ENCODE data around the gene YLPM1. TPM values are rescaled to one million over a fixed set of nuclear protein-coding genes. Genes with fewer than 3 reads are reported as not detected.

The YLPM1 gene
- total RNA-seq, 2 donors from 2014 or later: 30.0 to 47.7 TPM

- Histone ChIP-seq H3K27me3 (no peaks in the 10 kb centered on the region), H3K4me1 (no peaks in the 10 kb centered on the region), H3K36me3 (replicated peaks in 1 of 2; ENCODE audit: insufficient read depth in 1 of 2, low read depth in 2 of 2) (peaks cover 0 to 17% of the 10 kb centered on the region in 2 donors), H3K9me3 (no peaks in the 10 kb centered on the region), H3K27ac (no peak overlapping the region), H3K4me3 (no peak overlapping the region)
- WGBS, 2 donors: 76 to 89% methylated on average over 2 of the region's 2 CpGs
- intact Hi-C loops (cut with DNase I): no loop called here
- ATAC-seq (no peak), DNase-seq (no peak)
- TF ChIP-seq CTCF (IDR thresholded peaks at IDR 0.05): no peak
- no peak for TF ChIP-seq POLR2A (IDR thresholded peaks at IDR 0.05)
Measured at GRCh38 chr14:74824997-74825396, 61.9 kb downstream of the YLPM1 start.

- no peaks in the 10 kb centered on the region for H3K27me3 ChIP-seq
- H3K4me3 ChIP-seq: no peak overlapping the region
- DNase-seq (no peak), ATAC-seq (no peak)
- no peak overlapping the region for H3K27ac ChIP-seq
- no peak for TF ChIP-seq POLR2A (IDR thresholded peaks at IDR 0.05)
- TF ChIP-seq CTCF (IDR thresholded peaks at IDR 0.05): no peak
- no peaks in the 10 kb centered on the region for H3K9me3 ChIP-seq
- intact Hi-C loops (cut with DNase I): no loop called here
- no peaks in the 10 kb centered on the region for H3K4me1 ChIP-seq
- H3K36me3 ChIP-seq (replicated peaks in 1 of 2; ENCODE audit: insufficient read depth in 1 of 2, low read depth in 2 of 2): peaks cover 0 to 15% of the 10 kb centered on the region in 2 donors
Measured at GRCh38 chr14:74826574-74826973, 63.5 kb downstream of the YLPM1 start.

GRCh38 chr14:74829251-74829650, 66.1 kb downstream of the YLPM1 start:
- no peak for TF ChIP-seq CTCF (IDR thresholded peaks at IDR 0.05)
- TF ChIP-seq POLR2A (IDR thresholded peaks at IDR 0.05): no peak
- H3K4me1 ChIP-seq: no peaks in the 10 kb centered on the region
- H3K27me3 ChIP-seq: no peaks in the 10 kb centered on the region
- no peak overlapping the region for H3K27ac ChIP-seq
- DNase-seq (no peak), ATAC-seq (no peak)
- peaks cover 0 to 3% (median 0%) of the 10 kb centered on the region in 3 donors for H3K9me3 ChIP-seq
- intact Hi-C loops (cut with DNase I): no loop called here
- no peak overlapping the region for H3K4me3 ChIP-seq
- peaks cover 0 to 7% of the 10 kb centered on the region in 2 donors for H3K36me3 ChIP-seq (replicated peaks in 1 of 2; ENCODE audit: insufficient read depth in 1 of 2, low read depth in 2 of 2)
- WGBS, 2 donors: 82 to 95% methylated on average over 5 of the region's 5 CpGs

- ATAC-seq (no peak), DNase-seq (no peak)
- Histone ChIP-seq H3K27me3 (no peaks in the 10 kb centered on the region), H3K9me3 (peaks cover 0 to 3% (median 0%) of the 10 kb centered on the region in 3 donors), H3K36me3 (replicated peaks in 1 of 2; ENCODE audit: insufficient read depth in 1 of 2, low read depth in 2 of 2) (peaks cover 0 to 5% of the 10 kb centered on the region in 2 donors), H3K4me3 (no peak overlapping the region), H3K4me1 (no peaks in the 10 kb centered on the region), H3K27ac (no peak overlapping the region)
- WGBS, 2 donors: 83 to 89% methylated on average over 4 of the region's 4 CpGs
- TF ChIP-seq CTCF (IDR thresholded peaks at IDR 0.05) (no peak), POLR2A (IDR thresholded peaks at IDR 0.05) (no peak)
- intact Hi-C loops (cut with DNase I): no loop called here
Measured at GRCh38 chr14:74832849-74833248, 69.7 kb downstream of the YLPM1 start.

- Histone ChIP-seq H3K4me3 (no peak overlapping the region), H3K27ac (peak overlapping the region in 1 of 4 donors; percentile 32), H3K36me3 (replicated peaks in 1 of 2; ENCODE audit: insufficient read depth in 1 of 2, low read depth in 2 of 2) (peaks cover 0 to 5% of the 10 kb centered on the region in 2 donors), H3K27me3 (no peaks in the 10 kb centered on the region), H3K9me3 (peaks cover 0 to 3% (median 0%) of the 10 kb centered on the region in 3 donors), H3K4me1 (no peaks in the 10 kb centered on the region)
- ATAC-seq: no peak
- no peak for DNase-seq
- intact Hi-C loops (cut with DNase I): no loop called here
- TF ChIP-seq CTCF (IDR thresholded peaks at IDR 0.05): no peak
- TF ChIP-seq POLR2A (IDR thresholded peaks at IDR 0.05): no peak
- 73 to 95% methylated on average over 4 to 5 of the region's 5 CpGs for WGBS, 2 donors
Measured at GRCh38 chr14:74834692-74835392, 71.7 kb downstream of the YLPM1 start.

Data from body of pancreas (tissue), 4 donors.